GM12864 (cell line): ENCODE data around the gene PRR14L.
"Not testable (repeated sequence)": the region's sequence is repeated elsewhere in the genome, so short reads cannot be mapped to it uniquely, and the experiment has no call there.

Source experiments
- DNase-seq: peaks from one replicate; pipeline ENCODE4 v3.0.0-alpha.2; 2011; ENCODE audit warnings: low read depth
- H3K4me3 ChIP-seq: 2 replicates; pipeline ENCODE4 v1.5.1; 2011; ENCODE audit warnings: mild to moderate bottlenecking, low read depth, low read length, control low read depth
- CTCF ChIP-seq: IDR thresholded peaks from 2 replicates; pipeline ENCODE4 v1.5.1; 2011; ENCODE audit warnings: low read depth, mild to moderate bottlenecking, moderate library complexity, low read length, control low read depth, inconsistent platforms; ENCODE audit errors: missing control alignments

PRR14L gene

GRCh38 chr22:31750365-31751284 lies 693 bp upstream of the PRR14L start:
- H3K4me3 ChIP-seq: peak overlapping the region; percentile 33
- DNase-seq: no peak
- no peak for TF ChIP-seq CTCF

GRCh38 chr22:31748490-31748889 lies 1.4 kb downstream of the PRR14L start:
- DNase-seq: no peak
- TF ChIP-seq CTCF: no peak

GRCh38 chr22:31747441-31747840 lies 2.5 kb downstream of the PRR14L start:
- DNase-seq: no peak
- no peak overlapping the region for H3K4me3 ChIP-seq
- no peak for TF ChIP-seq CTCF

More at GRCh38 chr22:31748490-31748889, 1.4 kb downstream of the PRR14L start:
- peak overlapping the region; percentile 91 for H3K4me3 ChIP-seq

GRCh38 chr22:31743871-31744270 lies 6.1 kb downstream of the PRR14L start:
- no peak overlapping the region for H3K4me3 ChIP-seq
- no peak for DNase-seq
- no peak for TF ChIP-seq CTCF

GRCh38 chr22:31742682-31743081 lies 7.2 kb downstream of the PRR14L start:
- TF ChIP-seq CTCF: no peak
- no peak overlapping the region for H3K4me3 ChIP-seq
- no peak for DNase-seq

GRCh38 chr22:31742115-31742514 lies 7.8 kb downstream of the PRR14L start:
- TF ChIP-seq CTCF: no peak
- H3K4me3 ChIP-seq: no peak overlapping the region
- DNase-seq: no peak

- H3K4me3 ChIP-seq, DNase-seq: not testable (repeated sequence)
Measured at GRCh38 chr22:31740314-31740713, 9.6 kb downstream of the PRR14L start.
